Upper lobe of left lung (tissue), 6 donors: Measurements from ENCODE around the gene DHX32. TPM values are rescaled to one million over a fixed set of nuclear protein-coding genes. Genes with fewer than 3 reads are reported as not detected.

Experiments used
- ATAC-seq, 2 donors: fragments of 200-7000 bp; cut with Tn5 transposase; one replicate each; pipeline ENCODE4 v1.9.1; 2022; ENCODE audit warnings: mild to moderate bottlenecking in 2 of 2, moderate library complexity in 2 of 2; ENCODE audit not compliant: low FRiP score in 2 of 2
- DNase-seq, 2 donors: peaks; one replicate each; pipeline ENCODE4 v3.0.0-alpha.2; 2019 to 2020
- H3K27ac ChIP-seq, 4 donors: fragments of 200-600 bp; sonication (generic); one replicate each; pipeline ENCODE4 v1.5.1; 2016 to 2019
- H3K27me3 ChIP-seq, 4 donors: fragments of 200-600 bp; sonication (generic); one replicate each; pipeline ENCODE4 v1.5.1; 2017 to 2019
- H3K36me3 ChIP-seq, 4 donors: fragments of 200-600 bp; sonication (generic); one replicate each; pipeline ENCODE4 v1.5.1; 2016 to 2019
- H3K4me1 ChIP-seq, 4 donors: fragments of 200-600 bp; sonication (generic); one replicate each; pipeline ENCODE4 v1.5.1; 2018 to 2019
- H3K4me3 ChIP-seq, 4 donors: fragments of 200-600 bp; sonication (generic); one replicate each; pipeline ENCODE4 v1.5.1; 2017 to 2019; ENCODE audit warnings: mild to moderate bottlenecking in 2 of 4, moderate library complexity in 1 of 4
- H3K9me3 ChIP-seq, 4 donors: fragments of 200-600 bp; sonication (generic); one replicate each; pipeline ENCODE4 v1.5.1; 2018 to 2019
- CTCF ChIP-seq, 6 experiments: fragments of 450-650 bp in 4 of 6; fragments of 200-600 bp in 2 of 6; sonication (generic) in 2 of 6; IDR thresholded peaks; one replicate each; pipeline ENCODE4 v1.5.1; 2016 to 2019; ENCODE audit warnings: antibody characterized with exemption in 6 of 6
- EP300 ChIP-seq, 4 donors: sonication (generic); formaldehyde crosslinking; IDR thresholded peaks; one replicate each; pipeline ENCODE4 v1.5.1; 2017; ENCODE audit warnings: antibody characterized with exemption in 4 of 4, control low read depth in 2 of 4
- POLR2A ChIP-seq, 4 donors: fragments of 450-650 bp; IDR thresholded peaks; one replicate each; pipeline ENCODE4 v1.5.1; 2016 to 2017; ENCODE audit warnings: antibody characterized with exemption in 4 of 4, mild to moderate bottlenecking in 2 of 4
- POLR2AphosphoS5 ChIP-seq, 2 donors: sonication (generic); formaldehyde crosslinking; IDR thresholded peaks; one replicate each; pipeline ENCODE4 v1.5.1; 2017; ENCODE audit warnings: antibody characterized with exemption in 2 of 2
- WGBS, 2 donors: methylation state at CpG; one replicate each; pipeline ENCODE4 v1.1.5; 2017 to 2018; 5-methylcytosine and 5-hydroxymethylcytosine counted together
- total RNA-seq, 6 donors: library from RNA; depleted of rRNA in 4 of 6; stranded (reverse); fragments of >200 nt in 4 of 6; gene quantifications; one replicate each; pipeline versions ENCODE4 v1.1.0 to v1.2.1, GENCODE V29; 2016 to 2021
- donor health status: DM: no; HTN: no; CAD: no; lungs with moderate emphysema.
- donor health status: DM: no; HTN: yes; CAD: no; lungs with severe emphysema.

Gene DHX32
- total RNA-seq, 6 donors from 2014 or later = 9.4 to 37.2 (median 28.0) TPM

DNA sequence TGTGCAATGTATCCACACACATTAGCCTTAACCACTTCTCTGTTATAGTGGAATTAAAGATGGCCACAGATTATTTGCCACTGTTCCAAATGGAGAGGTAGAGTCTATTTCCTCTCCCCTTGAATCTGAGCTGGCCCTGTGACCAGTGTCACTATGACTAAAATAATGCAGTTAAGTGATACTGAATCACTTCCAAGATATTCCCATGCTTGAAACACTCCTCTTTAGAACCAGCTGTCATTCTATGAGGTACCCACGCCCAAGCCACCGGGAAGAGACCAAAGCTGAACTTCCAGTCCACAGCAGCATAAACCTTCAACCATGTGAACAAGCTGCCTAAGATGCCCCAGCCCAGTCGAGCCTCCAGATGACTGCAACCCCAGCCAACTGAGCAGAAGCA lies 2.1 kb upstream of the DHX32 start:
- no peak for ATAC-seq
- no peak for TF ChIP-seq POLR2A (IDR thresholded peaks at IDR 0.05)
- TF ChIP-seq EP300 (IDR thresholded peaks at IDR 0.05) = no peak
- TF ChIP-seq CTCF (IDR thresholded peaks at IDR 0.05) = no peak
- no peak for TF ChIP-seq POLR2AphosphoS5 (IDR thresholded peaks at IDR 0.05)
- WGBS, 2 donors = 90 to 92% methylated on average over 3 of the region's 3 CpGs
- peaks cover 0 to 9% (median 0%) of the 10 kb centered on the region in 4 donors for H3K4me1 ChIP-seq
- H3K4me3 ChIP-seq = no peak overlapping the region
- peaks cover 0 to 11% (median 2%) of the 10 kb centered on the region in 4 donors for H3K36me3 ChIP-seq
- no peak overlapping the region for H3K27ac ChIP-seq
- no peaks in the 10 kb centered on the region for H3K27me3 ChIP-seq
- DNase-seq = no peak
- H3K9me3 ChIP-seq = no peaks in the 10 kb centered on the region

DNA sequence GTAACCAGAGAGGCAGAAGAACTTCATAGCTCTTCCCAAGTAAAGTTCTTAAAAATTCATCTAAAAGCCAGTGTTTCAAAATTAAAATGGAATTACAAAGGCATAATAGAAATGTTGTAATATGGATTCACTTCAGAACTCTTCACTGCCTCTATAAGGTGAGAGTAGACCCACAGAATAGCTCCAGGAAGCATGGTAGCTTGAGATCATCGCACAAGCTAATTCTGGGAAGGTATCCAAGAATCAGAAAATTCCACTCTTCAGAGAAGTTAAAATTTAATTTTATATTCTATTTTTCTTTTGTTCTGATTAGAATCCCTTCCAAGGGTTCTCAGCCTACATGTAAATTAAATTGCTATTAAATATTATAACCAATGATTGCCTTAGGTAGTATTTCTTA lies 1.5 kb upstream of the DHX32 start:
- 68 to 82% methylated on average over 1 of the region's 1 CpG for WGBS, 2 donors
- Histone ChIP-seq H3K4me1 (peaks cover 0 to 9% (median 0%) of the 10 kb centered on the region in 4 donors), H3K9me3 (no peaks in the 10 kb centered on the region), H3K36me3 (peaks cover 0 to 11% (median 2%) of the 10 kb centered on the region in 4 donors), H3K27me3 (no peaks in the 10 kb centered on the region), H3K27ac (no peak overlapping the region), H3K4me3 (no peak overlapping the region)
- no peak for ATAC-seq
- no peak for DNase-seq
- TF ChIP-seq POLR2A (IDR thresholded peaks at IDR 0.05) = no peak
- no peak for TF ChIP-seq EP300 (IDR thresholded peaks at IDR 0.05)
- TF ChIP-seq POLR2AphosphoS5 (IDR thresholded peaks at IDR 0.05) = no peak
- no peak for TF ChIP-seq CTCF (IDR thresholded peaks at IDR 0.05)

DNA sequence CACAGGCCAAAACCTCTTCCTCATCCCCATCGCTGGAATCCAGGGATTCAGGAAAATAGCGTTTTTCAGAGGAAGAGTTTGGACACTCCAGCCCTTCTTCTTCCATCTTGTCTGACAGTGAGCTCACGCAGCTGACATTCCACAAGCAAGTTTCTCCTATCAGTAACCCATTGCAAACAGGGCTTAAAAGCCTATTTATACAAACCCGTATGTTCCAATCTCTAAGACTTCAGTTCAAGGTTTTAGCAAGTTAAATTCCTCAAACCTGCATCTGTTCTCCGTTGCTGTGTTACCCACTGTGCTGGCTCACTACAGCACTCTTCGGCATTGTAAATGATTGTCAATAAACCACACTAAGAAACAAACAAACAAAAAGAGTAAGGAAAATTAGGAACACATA lies 373 bp downstream of the DHX32 start:
- ATAC-seq = no peak
- Histone ChIP-seq H3K4me1 (peaks cover 0 to 9% (median 0%) of the 10 kb centered on the region in 4 donors), H3K27ac (no peak overlapping the region), H3K27me3 (no peaks in the 10 kb centered on the region), H3K36me3 (peaks cover 0 to 18% (median 2%) of the 10 kb centered on the region in 4 donors), H3K9me3 (peaks cover 0 to 7% (median 3%) of the 10 kb centered on the region in 4 donors), H3K4me3 (no peak overlapping the region)
- no peak for DNase-seq
- TF ChIP-seq EP300 (IDR thresholded peaks at IDR 0.05) = no peak
- no peak for TF ChIP-seq POLR2AphosphoS5 (IDR thresholded peaks at IDR 0.05)
- TF ChIP-seq CTCF (IDR thresholded peaks at IDR 0.05) = no peak
- no peak for TF ChIP-seq POLR2A (IDR thresholded peaks at IDR 0.05)
- 76 to 80% methylated on average over 6 of the region's 6 CpGs for WGBS, 2 donors

- H3K27ac ChIP-seq = no peak overlapping the region
- ATAC-seq (no peak), DNase-seq (no peak)
- H3K4me3 ChIP-seq = no peak overlapping the region
- WGBS, 2 donors = 84 to 88% methylated on average over 11 of the region's 11 CpGs
- no peaks in the 10 kb centered on the region for H3K27me3 ChIP-seq
- TF ChIP-seq CTCF (IDR thresholded peaks at IDR 0.05) (no peak), EP300 (IDR thresholded peaks at IDR 0.05) (no peak), POLR2A (IDR thresholded peaks at IDR 0.05) (no peak), POLR2AphosphoS5 (IDR thresholded peaks at IDR 0.05) (no peak)
- peaks cover 0 to 14% (median 2%) of the 10 kb centered on the region in 4 donors for H3K36me3 ChIP-seq
- H3K4me1 ChIP-seq = peaks cover 0 to 9% (median 0%) of the 10 kb centered on the region in 4 donors
- peaks cover 0 to 7% (median 3%) of the 10 kb centered on the region in 4 donors for H3K9me3 ChIP-seq
Measured at GRCh38 chr10:125878957-125879835, 1.9 kb downstream of the DHX32 start.
